HG02678 (cell line): ENCODE results near the gene SH2D2A.
"Not testable (repeated sequence)": the region's sequence is repeated elsewhere in the genome, so short reads cannot be mapped to it uniquely, and the experiment has no call there.

Experiments
- ATAC-seq: cut with Tn5 transposase; IDR thresholded peaks from one replicate; pipeline ENCODE4 v1.9.1; 2021; ENCODE audit warnings: mild to moderate bottlenecking, moderate library complexity; ENCODE audit not compliant: unreplicated experiment

SH2D2A gene

GRCh38 chr1:156775799-156776198, 40.8 kb downstream of the SH2D2A start:
- ATAC-seq: no peak

- no peak for ATAC-seq
Measured at GRCh38 chr1:156773607-156774006, 43.0 kb downstream of the SH2D2A start.

- no peak for ATAC-seq
Measured at GRCh38 chr1:156772728-156773497, 43.7 kb downstream of the SH2D2A start.

- no peak for ATAC-seq
Measured at GRCh38 chr1:156772222-156772621, 44.4 kb downstream of the SH2D2A start.

GRCh38 chr1:156768610-156769295, 47.9 kb downstream of the SH2D2A start:
- no peak for ATAC-seq

GRCh38 chr1:156767879-156768604, 48.6 kb downstream of the SH2D2A start:
- ATAC-seq: peak; percentile 3

GRCh38 chr1:156767101-156767878, 49.4 kb downstream of the SH2D2A start, which contains the start of gene PRCC:
Gene PRCC, plus strand, starts transcription at chr1:156767535. Its CDS starts 237 bp downstream, at chr1:156767772.
- peak; percentile 93 for ATAC-seq

GRCh38 chr1:156766298-156767100, 50.1 kb downstream of the SH2D2A start:
- ATAC-seq: no peak

GRCh38 chr1:156765666-156766065, 51.0 kb downstream of the SH2D2A start:
- ATAC-seq: no peak

GRCh38 chr1:156765136-156765535, 51.5 kb downstream of the SH2D2A start:
- not testable (repeated sequence) for ATAC-seq

- ATAC-seq: no peak
Measured at GRCh38 chr1:156760796-156761104, 55.9 kb downstream of the SH2D2A start.

GRCh38 chr1:156760092-156760795, 56.4 kb downstream of the SH2D2A start:
- no peak for ATAC-seq

GRCh38 chr1:156757572-156758253, 58.9 kb downstream of the SH2D2A start:
- not testable (repeated sequence) for ATAC-seq

- no peak for ATAC-seq
Measured at GRCh38 chr1:156756355-156756754, 60.3 kb downstream of the SH2D2A start.
